ENCODE data around the gene OR7C1. TPM values are rescaled to one million over a fixed set of nuclear protein-coding genes. Genes with fewer than 3 reads are reported as not detected.

The OR7C1 gene
- total and polyA plus RNA-seq, 3 donors from 2014 or later: 2.5 to 6.1 (median 4.2) TPM

DNA sequence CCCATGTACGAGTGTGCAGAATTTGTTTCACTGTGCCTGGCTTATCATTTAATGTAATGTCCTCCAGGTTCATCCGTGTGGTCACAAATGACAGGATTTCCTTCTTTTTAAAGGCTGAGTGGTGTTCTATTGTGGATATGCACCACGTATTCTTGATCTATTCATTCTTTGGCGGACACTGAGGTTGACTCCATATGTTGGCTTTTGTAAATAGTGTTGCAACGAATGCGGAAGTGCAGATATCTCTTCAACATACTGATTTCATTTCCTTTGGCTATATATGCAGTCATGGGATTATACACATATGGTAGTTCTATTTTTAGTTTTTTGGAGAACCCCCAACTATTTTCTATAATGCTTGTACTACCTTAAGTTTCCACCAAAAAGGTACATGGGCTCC is 13.0 kb downstream of the OR7C1 start:
- Histone ChIP-seq H3K27ac (no peak overlapping the region), H3K27me3 (no peaks in the 10 kb centered on the region), H3K4me1 (no peaks in the 10 kb centered on the region), H3K4me3 (no peak overlapping the region), H3K9me3 (no peaks in the 10 kb centered on the region), H3K36me3 (ENCODE audit: low read depth, missing control alignments) (no peaks in the 10 kb centered on the region)
- no peak for TF ChIP-seq POLR2A (IDR thresholded peaks at IDR 0.05)
- no peak for DNase-seq
- WGBS, 2 donors: 61 to 64% methylated on average over 6 of the region's 6 CpGs
- intact Hi-C loops (cut with DNase I; ENCODE audit: low total_unique reads): no loop called here

DNA sequence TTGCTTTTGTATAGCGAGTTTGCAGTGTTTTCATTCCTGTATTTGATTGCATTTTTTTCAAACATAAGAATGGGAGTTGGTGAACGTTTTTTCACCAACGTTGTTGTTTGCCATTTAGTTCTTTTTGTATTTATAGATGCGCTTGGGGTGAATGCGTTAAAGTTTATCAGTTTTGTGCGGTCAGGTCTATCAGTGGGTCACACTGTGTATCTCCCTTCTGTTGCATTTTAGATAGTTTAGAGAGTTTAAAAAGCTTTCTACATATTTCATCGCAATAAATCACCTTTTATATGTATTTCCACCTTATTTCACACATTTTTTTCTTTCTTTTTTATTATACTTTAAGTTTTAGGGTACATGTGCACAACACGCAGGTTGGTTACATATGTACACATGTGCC is 16.4 kb downstream of the OR7C1 start:
- intact Hi-C loops (cut with DNase I; ENCODE audit: low total_unique reads): no loop called here
- H3K4me1 ChIP-seq: no peaks in the 10 kb centered on the region
- WGBS, 2 donors: 53 to 55% methylated on average over 8 of the region's 8 CpGs
- H3K27ac ChIP-seq: no peak overlapping the region
- no peaks in the 10 kb centered on the region for H3K36me3 ChIP-seq (ENCODE audit: low read depth, missing control alignments)
- no peak for TF ChIP-seq POLR2A (IDR thresholded peaks at IDR 0.05)
- TF ChIP-seq, protein P1, sequence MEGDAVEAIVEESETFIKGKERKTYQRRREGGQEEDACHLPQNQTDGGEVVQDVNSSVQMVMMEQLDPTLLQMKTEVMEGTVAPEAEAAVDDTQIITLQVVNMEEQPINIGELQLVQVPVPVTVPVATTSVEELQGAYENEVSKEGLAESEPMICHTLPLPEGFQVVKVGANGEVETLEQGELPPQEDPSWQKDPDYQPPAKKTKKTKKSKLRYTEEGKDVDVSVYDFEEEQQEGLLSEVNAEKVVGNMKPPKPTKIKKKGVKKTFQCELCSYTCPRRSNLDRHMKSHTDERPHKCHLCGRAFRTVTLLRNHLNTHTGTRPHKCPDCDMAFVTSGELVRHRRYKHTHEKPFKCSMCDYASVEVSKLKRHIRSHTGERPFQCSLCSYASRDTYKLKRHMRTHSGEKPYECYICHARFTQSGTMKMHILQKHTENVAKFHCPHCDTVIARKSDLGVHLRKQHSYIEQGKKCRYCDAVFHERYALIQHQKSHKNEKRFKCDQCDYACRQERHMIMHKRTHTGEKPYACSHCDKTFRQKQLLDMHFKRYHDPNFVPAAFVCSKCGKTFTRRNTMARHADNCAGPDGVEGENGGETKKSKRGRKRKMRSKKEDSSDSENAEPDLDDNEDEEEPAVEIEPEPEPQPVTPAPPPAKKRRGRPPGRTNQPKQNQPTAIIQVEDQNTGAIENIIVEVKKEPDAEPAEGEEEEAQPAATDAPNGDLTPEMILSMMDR (IDR thresholded peaks at IDR 0.05): no peak
- no peaks in the 10 kb centered on the region for H3K9me3 ChIP-seq
- no peak for DNase-seq
- H3K27me3 ChIP-seq: no peaks in the 10 kb centered on the region
- H3K4me3 ChIP-seq: no peak overlapping the region

DNA sequence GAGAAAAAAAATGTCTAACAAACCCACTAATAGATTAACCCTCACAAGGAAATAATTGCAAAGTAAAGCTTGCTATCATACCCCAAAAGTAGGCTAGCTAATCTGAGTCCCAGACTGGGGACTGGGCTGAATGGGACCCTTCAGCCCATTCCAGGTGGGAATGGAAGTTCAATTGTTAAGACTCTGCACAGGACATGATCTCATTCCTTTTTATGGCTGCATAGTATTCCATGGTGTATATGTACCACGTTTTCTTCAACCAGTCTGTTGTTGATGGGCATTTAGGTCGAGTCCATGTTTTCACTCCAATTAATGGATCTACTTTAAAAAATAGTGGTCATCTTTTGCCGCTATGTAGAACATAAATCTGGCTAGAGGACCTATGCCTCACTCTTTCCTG is 17.9 kb downstream of the OR7C1 start:
- no peaks in the 10 kb centered on the region for H3K27me3 ChIP-seq
- WGBS, 2 donors: 63 to 64% methylated on average over 3 of the region's 3 CpGs
- H3K36me3 ChIP-seq (ENCODE audit: low read depth, missing control alignments): no peaks in the 10 kb centered on the region
- no peaks in the 10 kb centered on the region for H3K9me3 ChIP-seq
- no peak overlapping the region for H3K4me3 ChIP-seq
- no peak for DNase-seq
- no peaks in the 10 kb centered on the region for H3K4me1 ChIP-seq
- H3K27ac ChIP-seq: no peak overlapping the region
- no peak for TF ChIP-seq POLR2A (IDR thresholded peaks at IDR 0.05)
- TF ChIP-seq, protein P1 (IDR thresholded peaks at IDR 0.05): no peak
- intact Hi-C loops (cut with DNase I; ENCODE audit: low total_unique reads): no loop called here

DNA sequence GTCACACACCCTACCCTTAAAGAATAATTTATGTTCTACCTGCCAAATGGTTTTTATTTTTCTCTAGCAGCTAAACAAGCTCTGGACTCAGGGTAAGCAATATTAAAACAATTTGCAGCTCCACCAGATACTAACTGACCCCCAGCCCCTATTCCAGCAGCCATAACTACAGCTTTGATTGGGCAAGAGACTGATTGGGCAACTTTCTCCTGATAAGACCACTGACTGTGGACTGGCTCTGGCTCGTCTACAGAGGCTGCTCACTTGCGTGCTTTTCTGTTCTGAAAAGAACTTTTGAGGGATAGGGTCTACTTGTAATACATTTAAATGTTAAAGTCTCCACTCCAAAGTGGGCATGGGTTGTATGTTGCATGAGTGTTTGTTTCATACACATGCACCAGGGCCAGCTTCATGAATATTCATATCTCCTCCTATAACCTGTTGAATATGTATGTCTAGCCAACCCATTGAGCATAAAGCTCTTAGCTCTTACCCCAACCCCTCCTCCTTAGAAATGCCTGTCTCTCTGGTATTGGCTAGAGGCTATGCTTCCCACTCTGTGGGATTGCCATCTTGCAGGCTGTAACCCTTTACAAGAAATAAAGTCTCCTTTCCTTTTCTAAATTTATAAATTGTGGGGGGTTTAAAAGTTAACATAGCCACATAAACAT is 19.9 kb downstream of the OR7C1 start:
- 73 to 76% methylated on average over 2 of the region's 2 CpGs for WGBS, 2 donors

DNA sequence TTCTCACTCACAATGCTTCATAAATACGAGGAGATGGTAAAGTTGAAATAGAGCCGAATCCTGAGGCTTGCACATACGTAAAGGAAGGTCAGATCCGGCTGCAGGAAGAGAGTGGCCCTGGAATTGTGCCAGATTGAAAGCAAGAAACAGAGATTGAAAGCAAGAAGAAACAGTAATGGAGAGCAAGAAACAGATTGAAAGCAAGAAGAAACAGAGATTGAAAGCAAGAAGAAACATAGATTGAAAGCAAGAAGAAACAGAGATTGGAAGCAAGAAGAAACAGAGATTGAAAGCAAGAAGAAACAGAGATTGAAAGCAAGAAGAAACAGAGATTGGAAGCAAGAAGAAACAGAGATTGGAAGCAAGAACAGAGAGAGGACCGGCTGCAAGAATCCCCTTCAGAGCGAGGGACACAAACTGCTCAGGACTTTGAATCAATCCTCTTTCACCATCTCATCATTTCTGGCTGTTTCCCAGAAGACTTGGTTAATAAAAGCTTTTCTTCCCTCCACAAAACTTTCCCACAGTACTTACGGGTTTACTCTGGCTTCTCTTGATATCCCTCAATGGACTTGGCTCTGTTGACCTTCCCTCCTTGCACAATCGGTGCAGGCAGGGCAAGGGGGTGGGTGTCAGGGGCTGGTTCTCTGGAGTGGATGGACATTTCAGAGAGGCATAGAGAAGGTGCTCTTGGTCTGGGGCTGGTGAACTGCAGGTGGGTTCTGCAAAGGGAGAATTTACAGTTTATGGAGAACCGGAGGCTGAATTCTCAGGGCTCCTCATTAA is 25.5 kb downstream of the OR7C1 start:
- peaks cover 4% of the 10 kb centered on the region for H3K4me1 ChIP-seq
- H3K9me3 ChIP-seq: no peaks in the 10 kb centered on the region
- no peak for TF ChIP-seq POLR2A (IDR thresholded peaks at IDR 0.05)
- TF ChIP-seq, protein P1 (IDR thresholded peaks at IDR 0.05): no peak
- no peaks in the 10 kb centered on the region for H3K36me3 ChIP-seq (ENCODE audit: low read depth, missing control alignments)
- no peaks in the 10 kb centered on the region for H3K27me3 ChIP-seq
- intact Hi-C loops (cut with DNase I; ENCODE audit: low total_unique reads): no loop called here
- H3K27ac ChIP-seq: peak overlapping the region; percentile 37 to 59
- 49 to 55% methylated on average over 9 of the region's 9 CpGs for WGBS, 2 donors
- no peak overlapping the region for H3K4me3 ChIP-seq
- no peak for DNase-seq

More for the DNA sequence above, 19.9 kb downstream of the OR7C1 start:
- no peak for DNase-seq
- no peaks in the 10 kb centered on the region for H3K4me1 ChIP-seq
- no peaks in the 10 kb centered on the region for H3K9me3 ChIP-seq
- no peak overlapping the region for H3K4me3 ChIP-seq
- no peaks in the 10 kb centered on the region for H3K27me3 ChIP-seq
- no peaks in the 10 kb centered on the region for H3K36me3 ChIP-seq (ENCODE audit: low read depth, missing control alignments)
- intact Hi-C loops (cut with DNase I; ENCODE audit: low total_unique reads): no loop called here
- H3K27ac ChIP-seq: no peak overlapping the region
- TF ChIP-seq POLR2A (IDR thresholded peaks at IDR 0.05): no peak
- TF ChIP-seq, protein P1 (IDR thresholded peaks at IDR 0.05): no peak

Measured in testis (tissue), 3 donors.